Measurements from ENCODE around the gene ACYP1. TPM values are rescaled to one million over a fixed set of nuclear protein-coding genes. Genes with fewer than 3 reads are reported as not detected.

Gene ACYP1
- total RNA-seq, 2 donors from 2014 or later: 8.3 to 9.9 TPM

- intact Hi-C loops (cut with DNase I): no loop called here
Measured at GRCh38 chr14:75049731-75050201, 14.1 kb downstream of the ACYP1 start.

GRCh38 chr14:75049136-75049535, 14.7 kb downstream of the ACYP1 start:
- WGBS, 2 donors: 72 to 80% methylated on average over 5 of the region's 5 CpGs
- H3K27ac ChIP-seq: peak overlapping the region in 1 of 4 donors; percentile 19
- TF ChIP-seq CTCF (IDR thresholded peaks at IDR 0.05): no peak
- TF ChIP-seq POLR2A (IDR thresholded peaks at IDR 0.05): no peak

More at GRCh38 chr14:75049731-75050201, 14.1 kb downstream of the ACYP1 start:
- peaks cover 25% of the 10 kb centered on the region for H3K4me1 ChIP-seq
- H3K36me3 ChIP-seq (replicated peaks in 1 of 2; ENCODE audit: insufficient read depth in 1 of 2, low read depth in 2 of 2): no peaks in the 10 kb centered on the region
- H3K27ac ChIP-seq: peak overlapping the region in 2 of 4 donors; percentile 19 to 95
- WGBS, 2 donors: 77 to 89% methylated on average over 3 of the region's 3 CpGs
- no peak overlapping the region for H3K4me3 ChIP-seq
- TF ChIP-seq POLR2A (IDR thresholded peaks at IDR 0.05) (no peak), CTCF (IDR thresholded peaks at IDR 0.05) (no peak)
- DNase-seq (no peak), ATAC-seq (no peak)
- H3K9me3 ChIP-seq: no peaks in the 10 kb centered on the region
- no peaks in the 10 kb centered on the region for H3K27me3 ChIP-seq

GRCh38 chr14:75048101-75048500, 15.7 kb downstream of the ACYP1 start:
- H3K27me3 ChIP-seq: no peaks in the 10 kb centered on the region
- H3K4me3 ChIP-seq: no peak overlapping the region
- no peaks in the 10 kb centered on the region for H3K9me3 ChIP-seq
- TF ChIP-seq POLR2A (IDR thresholded peaks at IDR 0.05) (no peak), CTCF (IDR thresholded peaks at IDR 0.05) (no peak)
- no peak for ATAC-seq
- DNase-seq: no peak
- intact Hi-C loops (cut with DNase I): no loop called here
- WGBS, 2 donors: 78 to 81% methylated on average over 2 of the region's 2 CpGs
- H3K36me3 ChIP-seq (replicated peaks in 1 of 2; ENCODE audit: insufficient read depth in 1 of 2, low read depth in 2 of 2): no peaks in the 10 kb centered on the region
- no peak overlapping the region for H3K27ac ChIP-seq
- peaks cover 28% of the 10 kb centered on the region for H3K4me1 ChIP-seq

More at GRCh38 chr14:75049136-75049535, 14.7 kb downstream of the ACYP1 start:
- DNase-seq (no peak), ATAC-seq (no peak)
- H3K27me3 ChIP-seq: no peaks in the 10 kb centered on the region
- intact Hi-C loops (cut with DNase I): no loop called here
- H3K4me1 ChIP-seq: peaks cover 25% of the 10 kb centered on the region
- no peak overlapping the region for H3K4me3 ChIP-seq
- H3K9me3 ChIP-seq: no peaks in the 10 kb centered on the region
- no peaks in the 10 kb centered on the region for H3K36me3 ChIP-seq (replicated peaks in 1 of 2; ENCODE audit: insufficient read depth in 1 of 2, low read depth in 2 of 2)

GRCh38 chr14:75047506-75047905, 16.3 kb downstream of the ACYP1 start:
- intact Hi-C loops (cut with DNase I): no loop called here
- no peaks in the 10 kb centered on the region for H3K9me3 ChIP-seq
- ATAC-seq: no peak
- no peak overlapping the region for H3K4me3 ChIP-seq
- no peak overlapping the region for H3K27ac ChIP-seq
- no peaks in the 10 kb centered on the region for H3K27me3 ChIP-seq
- no peak for TF ChIP-seq CTCF (IDR thresholded peaks at IDR 0.05)
- TF ChIP-seq POLR2A (IDR thresholded peaks at IDR 0.05): no peak
- DNase-seq: no peak
- H3K4me1 ChIP-seq: peaks cover 34% of the 10 kb centered on the region
- 82 to 84% methylated on average over 4 of the region's 4 CpGs for WGBS, 2 donors
- H3K36me3 ChIP-seq (replicated peaks in 1 of 2; ENCODE audit: insufficient read depth in 1 of 2, low read depth in 2 of 2): no peaks in the 10 kb centered on the region

GRCh38 chr14:75046899-75047298, 16.9 kb downstream of the ACYP1 start:
- Histone ChIP-seq H3K4me3 (no peak overlapping the region), H3K27me3 (no peaks in the 10 kb centered on the region), H3K4me1 (peaks cover 40% of the 10 kb centered on the region), H3K27ac (no peak overlapping the region), H3K36me3 (replicated peaks in 1 of 2; ENCODE audit: insufficient read depth in 1 of 2, low read depth in 2 of 2) (no peaks in the 10 kb centered on the region), H3K9me3 (no peaks in the 10 kb centered on the region)
- WGBS, 2 donors: 83 to 91% methylated on average over 3 of the region's 3 CpGs
- intact Hi-C loops (cut with DNase I): no loop called here
- no peak for DNase-seq
- TF ChIP-seq CTCF (IDR thresholded peaks at IDR 0.05) (no peak), POLR2A (IDR thresholded peaks at IDR 0.05) (no peak)
- no peak for ATAC-seq

All from body of pancreas (tissue), 4 donors.